H1 (cell line): ENCODE data around the gene LYRM4.

Source experiments
- EP300 ChIP-seq, 2 experiments: IDR thresholded peaks; 1 replicate in 1 of 2; 2 replicates in 1 of 2; pipeline ENCODE4 v1.6.1; 2011 to 2012; ENCODE audit warnings: low read depth in 2 of 2, low read length in 2 of 2, mild to moderate bottlenecking in 2 of 2, borderline replicate concordance in 1 of 2, inconsistent platforms in 1 of 2, moderate library complexity in 1 of 2
- SP2 ChIP-seq: IDR thresholded peaks from 2 replicates; pipeline ENCODE4 v1.6.1; 2012; ENCODE audit warnings: mild to moderate bottlenecking, low read length, inconsistent platforms
- TEAD4 ChIP-seq: IDR thresholded peaks from 2 replicates; pipeline ENCODE4 v1.6.1; 2012; ENCODE audit warnings: low read depth, low read length, inconsistent platforms, mixed read lengths
- TF ChIP-seq, protein P1 (sequence below), 3 experiments: IDR thresholded peaks; 1 replicate in 2 of 3; 2 replicates in 1 of 3; pipeline versions ENCODE4 v1.5.1 to v1.6.1; 2011; ENCODE audit warnings: low read length in 3 of 3, mild to moderate bottlenecking in 3 of 3, inconsistent platforms in 2 of 3, low read depth in 1 of 3, moderate library complexity in 1 of 3; ENCODE audit not compliant: insufficient read depth in 1 of 3; ENCODE audit errors: control extremely low read depth in 1 of 3

DNA sequence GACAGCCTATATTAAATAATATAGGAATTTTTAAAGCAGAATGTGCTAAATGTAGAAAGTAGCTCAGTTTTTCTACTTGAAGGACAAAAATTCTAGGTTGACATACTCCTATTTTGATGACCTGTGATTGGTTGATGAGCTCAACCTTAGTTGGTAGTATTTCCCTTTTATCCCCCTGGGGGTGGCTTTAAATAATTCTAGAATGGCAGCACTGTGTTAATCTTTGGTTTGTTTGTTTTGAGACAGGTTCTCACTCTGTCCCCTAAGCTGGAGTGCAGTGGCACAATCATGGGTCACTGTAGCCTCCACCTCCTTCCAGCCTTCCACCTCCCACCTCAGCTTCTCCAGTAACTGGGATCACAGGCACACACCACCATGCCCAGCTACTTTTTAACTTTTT, 29.8 kb upstream of the LYRM4 start:
- TF ChIP-seq, protein P1, sequence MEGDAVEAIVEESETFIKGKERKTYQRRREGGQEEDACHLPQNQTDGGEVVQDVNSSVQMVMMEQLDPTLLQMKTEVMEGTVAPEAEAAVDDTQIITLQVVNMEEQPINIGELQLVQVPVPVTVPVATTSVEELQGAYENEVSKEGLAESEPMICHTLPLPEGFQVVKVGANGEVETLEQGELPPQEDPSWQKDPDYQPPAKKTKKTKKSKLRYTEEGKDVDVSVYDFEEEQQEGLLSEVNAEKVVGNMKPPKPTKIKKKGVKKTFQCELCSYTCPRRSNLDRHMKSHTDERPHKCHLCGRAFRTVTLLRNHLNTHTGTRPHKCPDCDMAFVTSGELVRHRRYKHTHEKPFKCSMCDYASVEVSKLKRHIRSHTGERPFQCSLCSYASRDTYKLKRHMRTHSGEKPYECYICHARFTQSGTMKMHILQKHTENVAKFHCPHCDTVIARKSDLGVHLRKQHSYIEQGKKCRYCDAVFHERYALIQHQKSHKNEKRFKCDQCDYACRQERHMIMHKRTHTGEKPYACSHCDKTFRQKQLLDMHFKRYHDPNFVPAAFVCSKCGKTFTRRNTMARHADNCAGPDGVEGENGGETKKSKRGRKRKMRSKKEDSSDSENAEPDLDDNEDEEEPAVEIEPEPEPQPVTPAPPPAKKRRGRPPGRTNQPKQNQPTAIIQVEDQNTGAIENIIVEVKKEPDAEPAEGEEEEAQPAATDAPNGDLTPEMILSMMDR (IDR thresholded peaks at IDR 0.05; ENCODE audit: control extremely low read depth in 1 of 3, insufficient read depth in 1 of 3, low read depth in 1 of 3, low read length in 3 of 3) = no peak
- TF ChIP-seq SP2 (no peak), TEAD4 (no peak), EP300 (IDR thresholded peaks at IDR 0.05; ENCODE audit: borderline replicate concordance in 1 of 2, low read depth in 2 of 2, low read length in 2 of 2) (no peak)
